ENCODE results near the gene LCE3E.
"Not testable (repeated sequence)": the region's sequence is repeated elsewhere in the genome, so short reads cannot be mapped to it uniquely, and the experiment has no call there.

Gene LCE3E

DNA sequence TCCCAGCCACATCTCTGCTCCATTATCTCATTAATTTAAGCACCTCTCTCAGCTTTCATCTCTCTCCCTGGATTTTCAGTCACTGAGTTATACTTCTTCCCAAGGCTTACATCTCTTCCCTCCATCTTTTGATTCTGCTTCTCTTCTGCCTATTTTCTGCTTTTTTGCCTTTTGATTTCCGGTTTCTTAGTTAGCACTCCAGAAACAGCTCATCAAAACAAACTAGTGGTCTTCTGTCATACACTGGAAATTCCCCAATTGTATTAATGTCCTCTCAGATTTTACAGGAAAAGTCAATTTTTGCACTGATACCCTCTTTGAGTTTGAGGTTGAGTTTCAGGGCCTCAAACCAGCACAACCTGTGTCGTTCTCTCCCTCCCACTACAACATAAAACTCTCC, 1.5 kb downstream of the LCE3E start:
- H3K9ac ChIP-seq (ENCODE audit: low read depth in 1 of 2, low read length in 2 of 2), result no peak overlapping the region
- no peaks in the 10 kb centered on the region for H3K36me3 ChIP-seq (ENCODE audit: control insufficient read depth in 2 of 2, insufficient read depth in 2 of 2, low read length in 2 of 2)
- H3K9me3 ChIP-seq (ENCODE audit: control insufficient read depth in 2 of 2, low read length in 2 of 2), result no peaks in the 10 kb centered on the region
- H3K27me3 ChIP-seq (ENCODE audit: control insufficient read depth in 2 of 2, insufficient read depth in 2 of 2, low read length in 2 of 2), result no peaks in the 10 kb centered on the region
- H3K4me3 ChIP-seq (ENCODE audit: low read length in 2 of 2), result no peak overlapping the region
- no peaks in the 10 kb centered on the region for H3K4me1 ChIP-seq (ENCODE audit: control insufficient read depth in 2 of 2, insufficient read depth in 2 of 2, low read length in 2 of 2)
- no peak overlapping the region for H3K27ac ChIP-seq (ENCODE audit: low read depth in 2 of 2, low read length in 2 of 2)

- not testable (repeated sequence) for H3K27me3 ChIP-seq (ENCODE audit: control insufficient read depth in 2 of 2, insufficient read depth in 2 of 2, low read length in 2 of 2)
Measured at GRCh38 chr1:152548358-152548757, 18.2 kb downstream of the LCE3E start.

DNA sequence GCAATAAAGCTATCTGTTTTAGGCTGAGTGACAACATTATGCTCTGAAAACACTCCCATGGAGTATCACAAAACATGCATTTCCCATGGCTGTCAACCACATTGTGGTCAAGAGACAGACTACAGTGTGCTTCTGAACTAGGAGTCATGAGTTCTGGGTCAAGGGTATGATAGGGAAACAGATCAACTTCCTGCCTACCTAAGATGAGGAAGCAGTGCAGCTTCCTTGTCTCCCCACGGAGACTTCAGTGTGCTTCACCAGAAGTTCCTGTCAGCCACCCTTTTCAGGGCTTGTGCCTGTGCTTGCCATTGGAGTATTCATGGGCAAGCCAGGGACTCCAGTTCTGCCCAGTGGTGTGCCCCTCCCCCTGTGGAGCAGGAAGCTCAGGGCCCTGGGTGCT, 19.9 kb downstream of the LCE3E start:
- no peaks in the 10 kb centered on the region for H3K9me3 ChIP-seq (ENCODE audit: control insufficient read depth in 2 of 2, low read length in 2 of 2)
- H3K27ac ChIP-seq (ENCODE audit: low read depth in 2 of 2, low read length in 2 of 2), result no peak overlapping the region
- H3K4me3 ChIP-seq (ENCODE audit: low read length in 2 of 2), result no peak overlapping the region
- no peaks in the 10 kb centered on the region for H3K36me3 ChIP-seq (ENCODE audit: control insufficient read depth in 2 of 2, insufficient read depth in 2 of 2, low read length in 2 of 2)
- no peaks in the 10 kb centered on the region for H3K4me1 ChIP-seq (ENCODE audit: control insufficient read depth in 2 of 2, insufficient read depth in 2 of 2, low read length in 2 of 2)
- no peaks in the 10 kb centered on the region for H3K27me3 ChIP-seq (ENCODE audit: control insufficient read depth in 2 of 2, insufficient read depth in 2 of 2, low read length in 2 of 2)
- H3K9ac ChIP-seq (ENCODE audit: low read depth in 1 of 2, low read length in 2 of 2), result no peak overlapping the region

More at GRCh38 chr1:152548358-152548757, 18.2 kb downstream of the LCE3E start:
- not testable (repeated sequence) for H3K27ac ChIP-seq (ENCODE audit: low read depth in 2 of 2, low read length in 2 of 2); H3K9ac ChIP-seq (ENCODE audit: low read depth in 1 of 2, low read length in 2 of 2); H3K4me3 ChIP-seq (ENCODE audit: low read length in 2 of 2); H3K36me3 ChIP-seq (ENCODE audit: control insufficient read depth in 2 of 2, insufficient read depth in 2 of 2, low read length in 2 of 2); H3K4me1 ChIP-seq (ENCODE audit: control insufficient read depth in 2 of 2, insufficient read depth in 2 of 2, low read length in 2 of 2); H3K9me3 ChIP-seq (ENCODE audit: control insufficient read depth in 2 of 2, low read length in 2 of 2)

DNA sequence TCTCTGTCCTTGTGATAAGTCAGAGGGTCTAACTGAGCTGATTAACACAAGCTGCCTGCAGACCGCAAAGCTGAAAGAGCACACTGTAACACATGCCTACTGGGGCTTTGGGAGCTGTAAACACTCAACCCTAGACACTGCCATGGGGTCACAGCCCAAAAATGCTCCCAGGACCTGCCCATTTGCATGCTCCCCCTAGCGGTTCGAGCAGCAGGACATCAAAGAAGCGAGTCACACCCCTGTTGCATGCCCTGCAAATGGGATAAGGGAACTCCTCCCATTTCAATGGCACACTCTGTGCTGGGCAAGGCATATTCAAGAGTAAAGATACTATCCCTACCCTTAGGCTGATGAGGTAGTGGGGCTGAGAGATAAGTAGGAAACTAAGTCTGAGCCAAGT, 22.8 kb downstream of the LCE3E start:
- H3K27ac ChIP-seq (ENCODE audit: low read depth in 2 of 2, low read length in 2 of 2), result no peak overlapping the region

DNA sequence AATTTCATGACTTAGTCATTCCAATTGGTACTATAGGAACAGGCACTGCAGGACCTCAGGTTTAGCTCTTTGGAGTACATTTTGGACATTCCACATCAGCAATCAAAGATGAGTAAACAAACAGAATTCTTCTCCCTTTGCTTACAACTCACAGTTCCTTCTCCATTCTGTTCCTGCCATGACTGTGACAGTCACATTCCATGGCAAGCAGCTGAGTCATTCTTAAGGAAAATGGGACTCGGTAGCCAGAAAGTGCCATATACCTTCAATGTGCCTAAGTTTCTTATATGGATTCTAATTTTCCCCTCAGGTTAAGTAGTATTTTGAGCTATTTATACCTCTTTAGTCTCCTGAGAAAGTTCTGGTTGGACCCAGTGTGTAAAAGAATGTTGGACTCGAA, 26.7 kb downstream of the LCE3E start:
- H3K4me3 ChIP-seq (ENCODE audit: low read length in 2 of 2), result no peak overlapping the region
- H3K9ac ChIP-seq (ENCODE audit: low read depth in 1 of 2, low read length in 2 of 2), result no peak overlapping the region
- H3K9me3 ChIP-seq (ENCODE audit: control insufficient read depth in 2 of 2, low read length in 2 of 2), result no peaks in the 10 kb centered on the region
- no peak overlapping the region for H3K27ac ChIP-seq (ENCODE audit: low read depth in 2 of 2, low read length in 2 of 2)
- no peaks in the 10 kb centered on the region for H3K4me1 ChIP-seq (ENCODE audit: control insufficient read depth in 2 of 2, insufficient read depth in 2 of 2, low read length in 2 of 2)
- H3K27me3 ChIP-seq (ENCODE audit: control insufficient read depth in 2 of 2, insufficient read depth in 2 of 2, low read length in 2 of 2), result no peaks in the 10 kb centered on the region
- H3K36me3 ChIP-seq (ENCODE audit: control insufficient read depth in 2 of 2, insufficient read depth in 2 of 2, low read length in 2 of 2), result no peaks in the 10 kb centered on the region

More for the DNA sequence above, 22.8 kb downstream of the LCE3E start:
- Histone ChIP-seq H3K4me1 (ENCODE audit: control insufficient read depth in 2 of 2, insufficient read depth in 2 of 2, low read length in 2 of 2) (no peaks in the 10 kb centered on the region), H3K27me3 (ENCODE audit: control insufficient read depth in 2 of 2, insufficient read depth in 2 of 2, low read length in 2 of 2) (no peaks in the 10 kb centered on the region), H3K4me3 (ENCODE audit: low read length in 2 of 2) (no peak overlapping the region), H3K9me3 (ENCODE audit: control insufficient read depth in 2 of 2, low read length in 2 of 2) (no peaks in the 10 kb centered on the region), H3K36me3 (ENCODE audit: control insufficient read depth in 2 of 2, insufficient read depth in 2 of 2, low read length in 2 of 2) (no peaks in the 10 kb centered on the region), H3K9ac (ENCODE audit: low read depth in 1 of 2, low read length in 2 of 2) (no peak overlapping the region)

GRCh38 chr1:152537496-152537895, 29.1 kb downstream of the LCE3E start:
- H3K27me3 ChIP-seq (ENCODE audit: control insufficient read depth in 2 of 2, insufficient read depth in 2 of 2, low read length in 2 of 2), result peaks cover 0 to 3% of the 10 kb centered on the region in 2 donors
- no peaks in the 10 kb centered on the region for H3K9me3 ChIP-seq (ENCODE audit: control insufficient read depth in 2 of 2, low read length in 2 of 2)
- no peaks in the 10 kb centered on the region for H3K4me1 ChIP-seq (ENCODE audit: control insufficient read depth in 2 of 2, insufficient read depth in 2 of 2, low read length in 2 of 2)
- no peak overlapping the region for H3K4me3 ChIP-seq (ENCODE audit: low read length in 2 of 2)
- no peak overlapping the region for H3K9ac ChIP-seq (ENCODE audit: low read depth in 1 of 2, low read length in 2 of 2)
- no peaks in the 10 kb centered on the region for H3K36me3 ChIP-seq (ENCODE audit: control insufficient read depth in 2 of 2, insufficient read depth in 2 of 2, low read length in 2 of 2)
- H3K27ac ChIP-seq (ENCODE audit: low read depth in 2 of 2, low read length in 2 of 2), result no peak overlapping the region

- peaks cover 0 to 3% of the 10 kb centered on the region in 2 donors for H3K27me3 ChIP-seq (ENCODE audit: control insufficient read depth in 2 of 2, insufficient read depth in 2 of 2, low read length in 2 of 2)
- H3K9ac ChIP-seq (ENCODE audit: low read depth in 1 of 2, low read length in 2 of 2), result no peak overlapping the region
- no peaks in the 10 kb centered on the region for H3K36me3 ChIP-seq (ENCODE audit: control insufficient read depth in 2 of 2, insufficient read depth in 2 of 2, low read length in 2 of 2)
- no peak overlapping the region for H3K27ac ChIP-seq (ENCODE audit: low read depth in 2 of 2, low read length in 2 of 2)
- H3K4me1 ChIP-seq (ENCODE audit: control insufficient read depth in 2 of 2, insufficient read depth in 2 of 2, low read length in 2 of 2), result no peaks in the 10 kb centered on the region
- H3K4me3 ChIP-seq (ENCODE audit: low read length in 2 of 2), result no peak overlapping the region
- no peaks in the 10 kb centered on the region for H3K9me3 ChIP-seq (ENCODE audit: control insufficient read depth in 2 of 2, low read length in 2 of 2)
Measured at GRCh38 chr1:152535774-152536173, 30.8 kb downstream of the LCE3E start.

DNA sequence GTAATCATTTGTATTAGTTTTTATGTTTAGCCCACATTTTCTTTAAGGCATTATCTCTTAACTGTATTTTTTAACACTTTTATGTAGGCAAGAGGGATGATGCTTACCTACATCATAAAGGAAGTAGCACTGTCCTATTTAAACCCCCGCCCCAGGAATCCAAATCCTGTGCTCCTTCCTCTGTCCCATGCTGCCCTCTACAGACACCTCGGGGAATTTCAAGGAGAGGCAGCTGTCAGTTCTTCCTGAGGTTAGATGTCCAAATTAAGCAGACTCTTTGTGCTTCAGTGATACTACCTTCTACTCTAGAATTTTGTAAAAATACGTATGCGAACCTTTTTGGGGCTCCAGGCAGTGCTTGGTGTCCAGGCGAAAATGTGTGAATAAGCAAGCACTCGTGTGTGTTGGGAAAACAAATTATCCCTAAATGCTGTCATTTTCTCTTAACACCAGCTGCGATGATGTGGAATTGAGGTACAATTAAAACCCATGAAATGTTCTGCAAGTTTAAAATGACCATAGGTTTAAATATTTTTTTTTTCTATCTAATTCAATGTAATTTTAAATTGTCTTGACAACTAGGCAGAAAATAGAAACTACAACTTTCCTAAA, 33.1 kb downstream of the LCE3E start:
- peaks cover 0 to 3% of the 10 kb centered on the region in 2 donors for H3K27me3 ChIP-seq (ENCODE audit: control insufficient read depth in 2 of 2, insufficient read depth in 2 of 2, low read length in 2 of 2)

GRCh38 chr1:152525080-152525641, 41.4 kb downstream of the LCE3E start:
- H3K27me3 ChIP-seq (ENCODE audit: control insufficient read depth in 2 of 2, insufficient read depth in 2 of 2, low read length in 2 of 2), result no peaks in the 10 kb centered on the region
- H3K4me1 ChIP-seq (ENCODE audit: control insufficient read depth in 2 of 2, insufficient read depth in 2 of 2, low read length in 2 of 2), result peaks cover 0 to 3% of the 10 kb centered on the region in 2 donors
- H3K4me3 ChIP-seq (ENCODE audit: low read length in 2 of 2), result no peak overlapping the region
- no peaks in the 10 kb centered on the region for H3K36me3 ChIP-seq (ENCODE audit: control insufficient read depth in 2 of 2, insufficient read depth in 2 of 2, low read length in 2 of 2)
- H3K27ac ChIP-seq (ENCODE audit: low read depth in 2 of 2, low read length in 2 of 2), result no peak overlapping the region
- no peak overlapping the region for H3K9ac ChIP-seq (ENCODE audit: low read depth in 1 of 2, low read length in 2 of 2)
- H3K9me3 ChIP-seq (ENCODE audit: control insufficient read depth in 2 of 2, low read length in 2 of 2), result no peaks in the 10 kb centered on the region

More for the DNA sequence above, 33.1 kb downstream of the LCE3E start:
- Histone ChIP-seq H3K4me1 (ENCODE audit: control insufficient read depth in 2 of 2, insufficient read depth in 2 of 2, low read length in 2 of 2) (no peaks in the 10 kb centered on the region), H3K9ac (ENCODE audit: low read depth in 1 of 2, low read length in 2 of 2) (no peak overlapping the region), H3K36me3 (ENCODE audit: control insufficient read depth in 2 of 2, insufficient read depth in 2 of 2, low read length in 2 of 2) (no peaks in the 10 kb centered on the region), H3K9me3 (ENCODE audit: control insufficient read depth in 2 of 2, low read length in 2 of 2) (no peaks in the 10 kb centered on the region), H3K4me3 (ENCODE audit: low read length in 2 of 2) (no peak overlapping the region), H3K27ac (ENCODE audit: low read depth in 2 of 2, low read length in 2 of 2) (no peak overlapping the region)

- H3K4me3 ChIP-seq (ENCODE audit: low read length in 2 of 2), result no peak overlapping the region
- no peaks in the 10 kb centered on the region for H3K36me3 ChIP-seq (ENCODE audit: control insufficient read depth in 2 of 2, insufficient read depth in 2 of 2, low read length in 2 of 2)
- H3K9ac ChIP-seq (ENCODE audit: low read depth in 1 of 2, low read length in 2 of 2), result no peak overlapping the region
- peaks cover 0 to 3% of the 10 kb centered on the region in 2 donors for H3K4me1 ChIP-seq (ENCODE audit: control insufficient read depth in 2 of 2, insufficient read depth in 2 of 2, low read length in 2 of 2)
- H3K27me3 ChIP-seq (ENCODE audit: control insufficient read depth in 2 of 2, insufficient read depth in 2 of 2, low read length in 2 of 2), result peaks cover 4 to 8% of the 10 kb centered on the region in 2 donors
- no peaks in the 10 kb centered on the region for H3K9me3 ChIP-seq (ENCODE audit: control insufficient read depth in 2 of 2, low read length in 2 of 2)
- H3K27ac ChIP-seq (ENCODE audit: low read depth in 2 of 2, low read length in 2 of 2), result no peak overlapping the region
Measured at GRCh38 chr1:152520561-152521090, 46.0 kb downstream of the LCE3E start.
